Pulmonary artery endothelial cell (primary cell): ENCODE results near the gene CD8B. TPM values are rescaled to one million over a fixed set of nuclear protein-coding genes. Genes with fewer than 3 reads are reported as not detected.

Experiments used
- DNase-seq: peaks from one replicate; pipeline ENCODE4 v3.0.0-alpha.2; 2011; ENCODE audit warnings: low read depth, low spot score
- total RNA-seq: library from RNA; depleted of rRNA; stranded (reverse); fragments of >200 nt; gene quantifications from 2 replicates; pipeline ENCODE4 v1.2.3, GENCODE V29; 2014

CD8B gene
- total RNA-seq, 1 donor from 2014 or later: not detected

- no peak for DNase-seq
Measured at GRCh38 chr2:86774862-86775261, 86.8 kb downstream of the CD8B start.

DNA sequence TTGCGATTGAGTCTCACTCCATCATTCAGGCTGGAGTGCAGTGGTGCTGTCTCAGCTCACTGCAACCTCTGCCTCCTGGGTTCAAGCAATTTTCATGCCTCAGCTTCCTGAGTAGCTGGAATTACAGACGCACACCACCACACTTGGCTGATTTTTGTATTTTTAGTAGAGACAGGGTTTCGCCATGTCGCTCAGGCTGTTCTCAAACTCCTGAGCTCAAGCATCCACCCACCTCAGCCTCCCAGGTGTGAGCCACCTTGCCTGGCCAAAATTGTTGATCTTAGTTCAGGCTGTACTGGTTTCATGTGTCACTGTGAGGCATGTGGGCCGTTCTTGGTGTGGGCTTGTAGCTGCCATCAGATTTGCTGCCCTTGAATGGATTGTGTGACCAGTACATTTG lies 89.1 kb downstream of the CD8B start:
- no peak for DNase-seq

- no peak for DNase-seq
Measured at GRCh38 chr2:86770816-86771301, 90.8 kb downstream of the CD8B start.

DNA sequence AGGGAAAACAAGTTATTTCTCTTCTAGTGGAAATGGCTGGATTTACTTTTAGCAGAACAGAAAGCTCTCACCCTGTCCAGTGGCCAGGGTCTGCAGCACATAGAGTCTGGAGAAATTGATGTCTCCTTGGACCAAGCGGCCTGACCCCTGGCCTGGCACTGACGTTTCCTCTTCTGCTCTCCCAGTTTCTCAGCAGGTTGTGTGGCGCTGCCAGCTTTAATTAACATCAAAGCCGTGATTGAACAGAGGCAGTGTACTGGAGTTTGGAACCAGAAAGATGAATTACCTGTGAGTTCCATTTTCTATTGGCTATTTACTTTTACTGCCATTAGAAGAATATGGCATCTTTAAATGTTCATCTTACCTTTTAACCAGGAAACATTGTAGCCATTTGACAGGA lies 91.8 kb downstream of the CD8B start:
- no peak for DNase-seq

GRCh38 chr2:86768189-86768949 lies 93.3 kb downstream of the CD8B start:
- DNase-seq: no peak

Other genes starting within 250 kb of the CD8B start
- gene RNF103, start 238.0 kb downstream of the CD8B start, total RNA-seq: 18.7 and 19.6 TPM in 2 replicates
- 49.1 and 61.4 TPM in 2 replicates for gene RMND5A, start 141.6 kb downstream of the CD8B start, total RNA-seq
- not detected in 2 replicates for gene CD8A, start 71.0 kb downstream of the CD8B start, total RNA-seq
- gene RGPD1, start 80.2 kb upstream of the CD8B start, total RNA-seq: 0.21 TPM in 1 of 2 replicates, not detected in the other
- gene PLGLB1, start 160.0 kb upstream of the CD8B start, total RNA-seq: 0.26 and 0.28 TPM in 2 replicates